ENCODE results near the gene BLM.

Gene BLM

DNA sequence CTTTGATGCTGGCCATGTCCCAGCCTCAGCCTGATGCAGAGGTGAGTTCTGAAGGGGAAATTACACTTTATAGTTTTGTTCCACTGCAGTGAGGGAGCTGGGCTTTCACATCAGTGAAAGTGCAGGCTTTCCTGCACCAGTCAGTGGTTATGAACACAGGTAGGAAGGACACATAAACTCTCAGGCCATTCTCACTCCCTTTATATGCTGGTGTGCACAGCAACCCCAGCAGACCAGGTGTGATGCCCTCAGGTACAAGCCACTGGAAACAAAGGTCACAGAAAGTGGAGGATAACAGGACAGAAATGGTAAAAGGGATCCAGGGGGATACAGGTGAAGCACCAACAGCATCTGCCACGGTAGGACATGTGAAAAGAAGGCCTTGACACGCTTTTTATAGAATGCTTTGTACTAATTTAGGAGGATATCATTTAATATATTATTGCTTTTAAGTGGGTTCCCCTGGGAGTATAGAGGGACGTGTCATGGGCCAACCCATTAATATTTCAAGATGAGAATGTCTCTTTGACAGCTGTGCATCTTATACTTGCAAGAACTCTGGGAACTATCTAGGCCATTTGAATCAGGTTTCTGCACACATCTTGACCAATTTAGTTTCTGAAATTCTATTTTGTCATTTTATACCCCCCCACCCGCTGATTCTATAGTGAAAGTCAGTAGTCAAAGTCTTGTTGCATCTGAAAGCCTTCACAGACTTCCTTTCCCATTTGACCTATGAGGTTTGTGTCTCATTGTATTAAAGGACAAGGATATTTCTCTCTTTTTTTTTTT lies 25.0 kb upstream of the BLM start:
- no peak for DNase-seq (ENCODE audit: low read depth)

DNA sequence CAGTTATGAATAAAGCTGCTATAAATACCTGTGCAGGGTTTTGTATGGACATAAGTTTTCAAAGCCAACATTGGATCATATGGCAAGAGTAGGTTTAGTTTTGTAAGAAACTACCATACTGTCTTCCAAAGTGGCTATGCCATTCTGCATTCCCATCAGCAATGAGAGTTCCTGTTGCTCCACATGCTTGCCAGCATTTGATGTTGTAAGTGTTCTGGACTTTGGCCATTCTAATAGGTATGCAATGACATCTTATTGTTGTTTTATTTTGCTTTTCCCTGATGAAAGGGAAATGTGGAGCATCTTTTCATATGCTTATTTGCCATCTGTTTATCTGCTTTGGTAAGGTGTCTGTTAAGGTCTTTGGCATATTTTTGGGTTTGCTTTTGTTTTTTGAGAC lies 22.2 kb upstream of the BLM start:
- DNase-seq (ENCODE audit: low read depth): no peak

DNA sequence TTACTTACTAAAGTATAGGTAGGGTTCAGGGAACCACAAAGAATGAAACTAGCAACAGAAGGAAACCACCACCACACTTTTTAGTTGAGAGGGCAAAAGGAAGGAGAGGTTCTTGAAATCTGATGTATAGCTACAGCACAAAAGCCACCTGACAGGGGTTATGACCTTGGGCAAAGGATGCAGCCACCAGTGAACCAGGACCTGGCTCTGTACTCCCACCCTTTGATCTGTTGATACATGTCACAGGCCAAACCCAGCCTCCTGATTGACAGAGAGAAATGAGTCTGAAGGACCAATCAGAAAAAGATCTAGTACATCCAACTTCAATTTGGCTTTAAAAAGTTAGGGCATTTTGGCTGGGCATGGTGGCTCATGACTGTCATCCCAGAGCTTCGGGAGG lies 20.0 kb upstream of the BLM start:
- DNase-seq (ENCODE audit: low read depth): no peak

DNA sequence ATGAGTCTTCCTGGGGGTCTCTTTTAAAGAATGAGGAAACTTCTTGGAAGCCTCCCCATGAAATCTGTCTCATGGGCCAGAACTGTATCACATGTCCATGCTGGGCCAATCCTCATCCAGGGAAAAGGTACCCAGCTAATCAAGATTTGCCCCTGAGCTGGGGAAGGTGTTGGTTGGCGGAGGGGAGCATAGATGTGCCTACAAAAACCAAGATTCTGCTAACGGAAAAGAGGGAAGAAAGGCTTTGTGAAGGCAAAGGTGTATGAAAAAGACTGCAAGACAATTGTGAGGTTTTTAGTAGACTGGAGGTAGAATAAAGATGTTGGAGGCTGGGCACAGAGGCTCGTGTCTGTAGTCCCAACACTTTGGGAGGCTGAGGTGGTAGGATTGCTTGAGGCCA lies 18.5 kb upstream of the BLM start:
- DNase-seq (ENCODE audit: low read depth): no peak

DNA sequence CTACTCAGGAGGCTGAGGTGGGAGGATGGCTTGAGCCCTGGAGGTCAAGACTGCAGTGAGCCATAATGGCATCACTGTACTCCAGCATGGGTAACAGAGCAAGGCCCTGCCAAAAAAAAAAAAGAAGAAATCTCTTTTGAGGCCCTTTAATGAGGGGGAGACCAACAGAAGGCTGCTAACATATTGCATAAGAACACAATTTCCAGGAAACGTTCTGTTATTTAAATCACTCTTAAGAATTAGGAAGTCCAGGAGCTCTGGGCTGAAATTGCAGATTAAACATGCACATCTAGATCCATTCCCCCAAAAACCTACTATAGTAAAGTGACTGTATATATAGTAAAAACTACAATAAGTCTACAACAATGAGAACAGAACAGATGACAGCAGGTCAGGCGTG lies 16.1 kb upstream of the BLM start:
- DNase-seq (ENCODE audit: low read depth): no peak

DNA sequence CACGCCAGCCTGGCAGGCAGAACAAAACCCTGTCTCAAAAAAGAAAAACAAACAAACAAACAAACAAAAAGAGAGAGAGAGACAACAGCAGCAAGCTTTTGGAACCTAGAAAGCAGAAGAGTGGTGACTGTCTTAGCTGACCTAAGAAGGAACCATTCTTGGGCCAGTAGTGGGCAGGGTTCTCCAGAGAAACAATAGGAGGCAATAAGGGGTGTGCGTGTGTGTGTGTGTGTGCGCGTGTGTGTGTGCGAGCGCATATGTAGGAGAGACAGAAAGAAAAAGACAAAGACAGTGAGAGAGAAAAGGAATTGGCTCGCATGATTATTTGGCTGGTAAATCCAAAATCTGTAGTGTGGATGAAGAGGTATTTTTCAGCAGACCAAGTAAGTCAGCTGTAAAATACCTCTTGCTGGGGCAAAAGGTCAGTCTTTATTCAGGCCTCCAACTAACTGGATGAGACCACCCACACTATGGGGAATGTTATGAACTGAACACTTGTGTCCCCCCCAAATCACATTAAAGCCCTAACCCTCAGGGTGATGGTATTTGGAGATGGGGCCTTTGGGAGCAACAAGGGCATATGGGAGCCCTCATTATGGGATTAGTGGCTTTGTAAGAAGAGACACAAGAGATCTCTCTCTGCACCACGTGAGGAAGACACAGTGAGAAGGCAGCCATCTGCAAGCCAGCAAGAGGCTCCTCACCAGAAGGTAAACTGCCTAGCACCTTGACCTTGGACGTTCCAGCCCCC lies 15.1 kb upstream of the BLM start:
- DNase-seq (ENCODE audit: low read depth): no peak

DNA sequence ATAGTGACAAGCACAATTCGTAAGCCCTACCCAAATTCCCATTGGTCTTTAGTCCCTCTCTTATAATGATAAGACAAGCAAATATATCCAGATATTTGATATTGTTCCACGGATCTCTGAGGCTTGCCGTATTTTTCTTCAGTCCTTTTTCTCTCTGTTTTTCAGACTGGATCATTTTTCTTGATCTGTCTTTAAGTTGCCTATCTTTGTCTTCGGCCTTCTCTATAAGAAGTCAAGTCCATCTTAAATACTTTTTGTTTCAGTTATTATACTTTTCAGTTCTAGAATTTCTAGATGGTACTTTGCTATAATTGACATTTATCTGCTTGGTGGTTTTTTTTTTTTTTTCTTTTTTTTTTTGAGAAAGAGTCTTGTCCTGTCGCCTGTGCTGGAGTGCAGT lies 13.7 kb upstream of the BLM start:
- no peak for DNase-seq (ENCODE audit: low read depth)

DNA sequence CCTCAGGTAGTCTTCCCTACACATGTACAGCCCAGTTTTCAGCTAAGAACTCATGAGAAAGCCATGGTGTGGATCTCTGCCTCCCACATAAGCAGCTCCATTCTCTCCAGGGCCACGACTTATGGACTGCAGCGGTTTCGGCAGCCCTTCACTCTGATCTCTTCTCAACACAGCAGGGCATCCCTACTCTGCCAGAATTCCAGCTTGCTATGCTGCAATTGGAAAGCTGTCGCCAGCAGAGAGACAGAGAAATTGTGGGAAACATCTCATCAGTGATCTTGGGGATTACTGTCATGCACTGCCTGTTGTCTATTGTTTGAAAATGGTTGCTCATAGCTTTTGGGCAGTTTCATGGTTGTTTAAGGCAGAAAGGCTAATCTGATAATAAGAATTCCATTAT lies 11.9 kb upstream of the BLM start:
- no peak for DNase-seq (ENCODE audit: low read depth)

DNA sequence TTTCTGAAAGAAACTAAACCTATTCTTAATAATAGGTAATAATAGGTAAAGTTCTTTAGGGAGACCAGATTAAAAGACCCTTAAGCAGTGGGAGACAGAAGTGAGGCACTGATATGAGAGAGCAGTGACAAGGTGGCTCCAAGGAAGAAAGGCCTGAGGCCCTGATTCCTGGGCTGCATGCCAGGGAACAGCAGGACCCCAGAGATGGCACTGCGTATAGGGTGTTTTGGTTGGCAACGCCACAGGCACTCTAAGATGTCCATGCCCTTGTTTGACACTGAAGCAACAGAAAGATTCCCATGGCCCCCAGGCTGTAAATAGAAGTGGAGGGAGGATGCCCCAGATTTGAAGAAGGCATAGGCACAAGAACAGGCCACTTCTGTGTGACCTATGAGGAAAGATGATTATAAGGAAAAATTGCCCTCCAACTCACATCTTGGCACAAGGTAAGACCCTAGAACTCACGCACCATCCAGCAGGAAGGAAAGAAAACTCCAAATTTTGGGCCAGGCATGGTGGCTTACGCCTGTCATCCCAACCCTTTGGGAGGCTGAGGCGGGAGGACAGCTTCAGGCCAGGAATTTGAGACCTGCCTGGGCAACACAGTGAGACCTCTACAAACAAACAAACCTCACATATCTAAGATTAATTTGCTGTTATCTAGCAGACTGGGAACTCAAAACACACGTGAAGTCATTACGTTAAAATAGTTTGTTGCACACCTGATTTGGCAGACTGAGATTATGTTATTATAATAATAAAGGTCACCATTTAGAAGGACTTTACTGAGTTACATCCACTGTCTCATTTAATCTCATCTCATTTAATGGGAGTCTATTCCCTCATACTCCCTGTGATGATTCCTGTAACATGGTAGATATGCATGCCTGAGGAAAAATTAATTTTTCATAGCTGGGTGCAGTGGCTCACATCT lies 10.5 kb upstream of the BLM start:
- DNase-seq (ENCODE audit: low read depth): no peak

DNA sequence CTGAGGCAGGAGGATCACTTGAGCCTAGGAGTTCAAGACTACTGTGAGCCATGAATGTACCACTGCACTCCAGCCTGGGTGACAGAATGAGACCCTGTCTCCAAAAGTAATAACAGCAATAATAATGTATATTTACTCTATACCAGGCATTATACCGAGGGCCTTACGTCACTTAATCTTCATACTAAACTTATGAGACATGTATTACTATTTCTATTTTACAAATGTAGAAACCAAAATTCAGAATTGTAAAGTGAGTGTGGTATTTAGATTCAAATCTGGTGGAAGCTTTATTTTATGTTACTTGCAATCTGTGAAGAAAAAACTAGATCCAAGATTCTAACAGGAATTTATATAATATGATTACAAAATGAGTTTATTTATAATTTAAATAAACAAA lies 9.7 kb upstream of the BLM start:
- no peak for DNase-seq (ENCODE audit: low read depth)

DNA sequence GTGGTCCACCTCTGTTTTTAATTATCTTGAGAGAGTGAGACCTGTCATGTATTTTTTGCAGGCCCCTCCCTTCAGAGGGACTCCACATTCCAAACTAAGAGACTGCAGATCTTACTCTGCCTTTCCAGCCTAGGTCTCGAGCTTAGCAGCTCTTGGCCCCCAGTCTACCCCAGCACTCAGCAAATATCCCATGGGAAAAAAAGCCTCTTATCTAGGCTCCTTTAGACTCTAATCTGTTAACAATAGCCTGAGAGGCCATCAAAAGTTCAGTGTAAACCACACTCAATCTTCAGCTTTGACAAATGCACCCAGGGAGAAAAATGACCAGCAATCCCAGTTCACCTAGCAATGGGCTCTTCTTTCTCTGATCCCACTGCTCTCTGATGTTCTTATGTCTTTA lies 8.6 kb upstream of the BLM start:
- no peak for DNase-seq (ENCODE audit: low read depth)

DNA sequence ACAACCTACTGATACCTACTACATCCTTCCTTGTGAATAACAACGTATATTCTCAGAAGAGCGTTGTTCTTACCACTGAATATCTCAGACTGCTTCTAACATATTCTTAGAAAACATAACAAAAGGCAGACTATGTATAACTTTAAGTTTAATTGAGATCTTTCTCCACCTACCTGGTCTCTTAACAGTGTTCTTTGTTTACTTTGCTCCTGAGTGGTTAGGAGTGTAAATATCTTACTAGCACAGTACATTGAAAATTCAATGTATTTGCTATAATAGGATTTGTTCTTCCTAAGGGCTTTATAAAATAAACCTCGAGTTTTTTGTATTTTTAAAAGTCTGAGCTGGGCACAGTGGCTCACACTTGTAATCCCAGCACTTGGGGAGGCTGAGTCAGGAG lies 7.9 kb upstream of the BLM start:
- DNase-seq (ENCODE audit: low read depth): no peak

DNA sequence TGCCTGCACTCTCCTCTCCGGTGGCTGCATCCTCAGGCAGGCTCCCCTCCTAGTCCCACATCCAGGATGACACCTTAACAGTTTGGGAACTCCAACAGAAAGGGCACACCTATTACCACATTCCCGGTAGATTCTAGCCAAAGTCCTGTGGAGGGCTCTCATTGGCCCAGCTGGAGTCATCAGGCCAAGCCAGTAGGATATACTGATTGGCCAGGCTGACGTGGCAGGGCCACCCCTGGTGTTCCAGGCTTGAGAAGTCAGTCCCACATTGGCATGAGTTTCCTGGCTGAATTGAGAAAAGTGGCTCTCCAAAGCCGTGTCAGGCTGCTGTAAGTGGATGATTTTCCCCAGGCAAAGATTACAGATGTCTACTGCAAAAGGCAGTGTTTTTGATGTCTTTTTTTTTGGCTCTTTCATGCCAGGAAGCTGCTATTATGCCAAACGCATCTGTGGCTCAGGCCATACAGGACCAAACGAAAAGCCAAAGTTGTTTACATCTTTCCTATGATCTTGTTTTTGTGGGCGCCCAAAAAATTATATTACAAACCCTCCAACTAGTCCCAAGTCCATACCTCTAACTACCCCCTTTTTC lies 6.6 kb upstream of the BLM start:
- DNase-seq (ENCODE audit: low read depth): no peak

DNA sequence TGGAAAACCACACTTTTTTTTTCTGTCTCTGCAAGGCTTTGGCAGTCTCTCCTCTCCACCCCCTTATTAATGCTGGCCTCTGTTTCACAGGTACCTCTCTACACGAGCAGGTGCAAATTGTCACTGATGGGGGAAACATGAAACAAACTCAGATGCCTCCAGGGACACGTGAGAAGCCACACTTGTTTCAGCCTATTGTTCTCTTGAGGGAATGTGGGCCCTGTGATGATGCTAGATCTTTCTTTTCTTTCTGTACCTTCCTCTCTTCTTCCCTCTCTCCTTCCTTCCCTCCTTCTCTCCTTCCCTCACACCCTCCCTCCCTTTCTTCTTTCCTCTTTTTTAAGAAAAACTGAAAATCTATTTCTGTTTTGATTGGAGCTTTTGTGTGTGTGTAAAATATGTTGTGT lies 5.7 kb upstream of the BLM start:
- no peak for DNase-seq (ENCODE audit: low read depth)

DNA sequence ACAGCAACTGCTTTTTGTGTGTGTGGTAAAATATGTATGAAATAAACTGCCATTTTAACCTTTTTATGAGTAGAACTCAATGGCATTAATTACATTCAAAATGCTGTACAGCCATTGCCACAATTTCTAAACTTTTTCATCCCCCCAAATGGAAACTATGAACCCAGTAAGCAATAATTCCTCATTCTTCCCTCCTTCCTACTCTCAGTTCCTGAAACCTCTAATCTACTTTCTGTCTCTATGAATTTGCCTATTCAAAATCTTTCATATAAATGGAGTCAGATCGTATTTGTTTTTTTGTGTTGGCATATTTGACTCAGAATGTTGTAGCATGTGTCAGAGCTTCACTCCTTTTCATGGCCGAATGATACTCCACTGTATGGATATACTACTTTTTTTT lies 5.3 kb upstream of the BLM start:
- DNase-seq (ENCODE audit: low read depth): no peak

DNA sequence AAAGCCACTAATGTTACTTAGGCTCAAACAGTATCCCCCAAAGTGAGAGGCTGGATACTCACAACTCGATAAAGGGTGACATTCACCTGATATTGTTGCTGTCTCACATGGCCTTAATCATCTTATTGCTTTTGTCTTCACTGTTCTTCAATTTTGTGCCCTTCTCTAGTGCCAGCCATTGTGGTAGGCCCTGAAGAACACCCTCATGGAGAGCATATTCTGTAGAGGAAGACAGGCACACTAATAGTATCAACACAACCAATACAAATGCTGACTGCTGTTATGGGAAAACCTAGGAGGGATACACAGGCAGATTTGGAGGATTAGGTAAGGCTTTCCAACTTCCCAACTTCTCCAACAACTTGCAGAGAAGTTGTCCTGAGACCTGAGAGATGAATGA lies 4.1 kb upstream of the BLM start:
- no peak for DNase-seq (ENCODE audit: low read depth)

DNA sequence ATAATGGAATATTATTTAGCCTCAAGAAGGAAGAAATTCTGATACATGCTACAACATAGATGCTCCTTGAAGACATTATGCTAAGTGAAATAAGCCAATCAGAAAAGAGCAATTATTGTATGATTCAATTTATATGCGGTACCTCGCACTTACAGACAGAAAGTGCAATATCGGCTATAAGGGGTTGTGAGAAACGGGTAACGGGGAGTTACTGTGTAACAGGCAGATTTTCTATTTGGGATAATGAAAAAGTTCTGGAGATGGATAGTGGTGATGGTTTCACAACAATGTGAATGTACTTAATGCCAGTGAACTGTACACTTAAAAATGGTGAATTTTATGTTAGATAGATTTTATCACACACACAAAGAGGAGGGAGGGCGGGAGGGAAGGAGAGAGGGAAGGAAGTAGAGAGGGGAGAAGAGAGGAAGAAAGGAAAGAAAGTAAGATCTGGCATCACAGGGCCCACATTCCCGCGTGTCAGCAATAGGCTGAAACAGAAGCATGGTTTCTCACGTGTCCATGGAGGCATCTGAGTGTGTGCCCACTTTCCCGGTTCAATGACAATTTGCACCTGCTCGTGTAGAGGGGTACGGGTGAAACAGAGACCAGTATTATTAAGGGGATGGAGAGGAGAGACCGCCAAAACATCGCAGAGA lies 700 bp upstream of the BLM start:
- no peak for DNase-seq (ENCODE audit: low read depth)

DNA sequence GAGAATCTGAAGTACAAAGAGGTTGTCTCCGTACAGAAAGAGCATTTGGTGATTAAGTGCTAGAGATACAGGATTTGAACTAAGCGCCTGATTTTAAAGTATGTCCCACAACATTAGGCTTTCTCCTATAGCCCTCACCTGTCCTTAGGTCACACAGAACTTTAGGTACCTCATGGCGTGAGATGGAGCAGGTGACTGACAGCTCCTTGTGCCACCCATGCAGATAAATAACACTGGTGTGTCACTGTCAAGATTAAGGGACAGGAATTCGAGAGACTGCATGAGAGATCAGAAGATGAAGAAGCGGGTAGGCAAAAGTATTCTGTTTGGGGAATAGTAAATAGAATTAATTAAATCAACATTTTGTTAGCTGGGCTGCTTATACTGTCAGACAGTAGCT lies 1.1 kb downstream of the BLM start:
- no peak for DNase-seq (ENCODE audit: low read depth)

DNA sequence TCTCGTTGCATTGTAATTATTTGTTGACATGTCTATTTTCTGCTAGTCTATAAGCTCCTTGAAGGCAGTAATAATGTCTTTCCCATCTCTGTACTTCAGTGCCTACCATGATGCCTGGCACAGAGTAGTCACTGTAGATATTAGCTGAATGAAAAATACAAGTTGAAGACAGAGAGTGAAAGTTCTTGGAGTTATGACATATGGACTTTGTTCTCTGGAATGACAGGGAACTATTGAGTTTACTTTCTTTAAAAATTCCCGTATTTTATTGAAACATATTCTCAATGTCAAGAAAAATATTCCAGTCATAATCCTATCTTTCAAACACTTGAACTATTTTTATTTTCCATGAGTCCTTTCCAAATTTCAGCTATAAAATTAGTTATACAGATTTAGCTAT lies 3.0 kb downstream of the BLM start:
- DNase-seq (ENCODE audit: low read depth): no peak

DNA sequence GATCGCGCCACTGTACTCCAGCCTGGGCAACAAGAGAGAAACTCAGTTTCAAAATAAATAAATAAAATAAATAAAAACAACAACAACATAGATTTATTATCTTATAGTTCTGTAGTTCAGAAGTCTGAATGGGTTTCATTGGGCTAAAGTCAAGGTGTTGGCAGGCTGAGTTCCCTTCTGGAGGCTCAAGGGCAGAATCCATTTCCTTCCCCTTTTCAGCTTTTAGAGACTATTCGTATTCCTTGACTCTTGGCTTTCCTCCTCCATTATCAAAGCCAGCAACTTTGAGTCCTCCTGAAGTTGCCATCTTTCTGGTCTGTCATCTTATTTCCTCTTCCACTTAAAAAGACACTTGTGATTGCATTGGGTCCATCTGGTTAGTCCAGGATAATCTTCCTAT lies 12.1 kb downstream of the BLM start:
- DNase-seq (ENCODE audit: low read depth): no peak

DNA sequence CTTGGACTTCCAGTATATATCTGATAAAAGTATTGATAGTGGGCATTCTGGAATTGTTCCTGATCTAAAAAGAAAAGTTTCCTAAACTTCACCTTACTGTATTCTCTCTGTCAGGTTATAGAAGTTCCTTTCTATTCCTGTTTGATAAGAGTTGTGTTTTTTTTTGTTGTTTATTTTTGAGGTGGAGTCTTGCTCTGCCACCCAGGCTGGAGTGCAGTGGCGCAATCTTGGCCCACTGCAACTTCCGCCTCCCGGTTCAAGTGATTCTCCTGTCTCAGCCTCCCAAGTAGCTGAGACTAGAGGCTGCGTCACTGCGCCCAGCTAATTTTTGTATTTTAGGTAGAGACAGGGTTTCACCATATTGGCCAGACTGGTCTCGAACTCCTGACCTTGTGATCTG lies 13.1 kb downstream of the BLM start:
- no peak for DNase-seq (ENCODE audit: low read depth)

DNA sequence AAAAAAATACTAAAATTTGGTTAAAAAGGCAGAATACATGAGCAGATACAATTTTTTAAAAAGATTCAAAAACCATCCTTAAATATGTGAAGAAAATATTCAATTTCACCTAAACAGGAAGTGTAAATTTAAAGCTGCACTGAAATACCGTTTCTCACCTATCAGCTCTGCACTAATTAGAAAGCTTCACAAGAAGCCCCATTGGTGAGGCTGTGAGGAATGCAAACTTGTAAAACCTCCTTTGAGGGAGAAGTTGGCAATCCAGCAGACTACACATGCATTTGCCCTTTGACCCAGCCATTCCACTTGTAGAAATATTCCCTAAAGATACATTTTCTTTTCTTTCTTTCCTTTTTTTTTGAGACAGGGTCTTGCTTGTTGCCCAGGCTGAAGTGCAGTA lies 18.8 kb downstream of the BLM start:
- no peak for DNase-seq (ENCODE audit: low read depth)

Measured in activated T-helper 9 cell treated with anti-CD3 and anti-CD28 coated beads, Interleukin-2, amount 50 U/mL, for 16 hours (primary cell).